ENCODE results near the gene VPS37B. TPM values are rescaled to one million over a fixed set of nuclear protein-coding genes. Genes with fewer than 3 reads are reported as not detected.
A peak's percentile ranks its signal among the peaks of the same experiment; 100 is the strongest.
"Not testable (repeated sequence)": the region's sequence is repeated elsewhere in the genome, so short reads cannot be mapped to it uniquely, and the experiment has no call there.

The VPS37B gene
- total and polyA plus RNA-seq, 4 experiments from 2014 or later, result 18.8 to 23.7 (median 22.2) TPM

GRCh38 chr12:122894193-122895121 is 1.5 kb downstream of the VPS37B start:
- H3K27ac Mint-ChIP-seq, result peak overlapping the region; percentile 93 to 100 (median 100)
- peaks cover 0 to 12% (median 0%) of the 10 kb centered on the region in 8 donors for H3K9me3 Mint-ChIP-seq
- H3K36me3 Mint-ChIP-seq, result peaks cover 5 to 19% of the 10 kb centered on the region in 2 donors
- no peaks in the 10 kb centered on the region for H3K27me3 ChIP-seq (ENCODE audit: insufficient read depth, low read length)
- DNase-seq, result no peak
- no peaks in the 10 kb centered on the region for H3K36me3 ChIP-seq (ENCODE audit: insufficient read depth, low read length)
- H3K4me3 ChIP-seq (ENCODE audit: low read length in 2 of 2), result peak overlapping the region; percentile 54 to 79
- H3K4me1 Mint-ChIP-seq, result peaks cover 62 to 95% (median 79%) of the 10 kb centered on the region in 4 donors
- ChIA-PET POLR2A (ENCODE audit: partially characterized antibody) (interaction anchor here (1.0 to 9.5 kb wide), 6 partner anchors 7 to 81 kb away, joined by 3 to 104 read pairs (median 41); partner anchors contain the start of genes ABCB9 and OGFOD2), CTCF (ENCODE audit: partially characterized antibody) (interaction anchor here (0.8 to 4.2 kb wide), 8 partner anchors 13 to 58 kb away, joined by 3 to 30 read pairs (median 3); no protein-coding TSS in a partner anchor)
- intact Hi-C loops (cut with micrococcal nuclease), result loop anchor here (1.0 to 10.0 kb wide), 4 partner anchors 7 to 470 kb away; partner anchors contain the start of gene SBNO1
- peaks cover 90% of the 10 kb centered on the region for H3K4me1 ChIP-seq (ENCODE audit: insufficient read depth, low read length)
- H3K27me3 Mint-ChIP-seq, result no peaks in the 10 kb centered on the region
- H3K27ac ChIP-seq (ENCODE audit: low read depth, low read length), result peak overlapping the region; percentile 86
- no peaks in the 10 kb centered on the region for H3K9me3 ChIP-seq (ENCODE audit: control insufficient read depth in 1 of 2, low read length in 2 of 2)
- peak overlapping the region; percentile 88 to 97 (median 92) for H3K4me3 Mint-ChIP-seq

GRCh38 chr12:122893208-122894153 is 2.4 kb downstream of the VPS37B start:
- Histone ChIP-seq H3K27me3 (ENCODE audit: insufficient read depth, low read length) (no peaks in the 10 kb centered on the region), H3K36me3 (ENCODE audit: insufficient read depth, low read length) (no peaks in the 10 kb centered on the region), H3K9me3 (ENCODE audit: control insufficient read depth in 1 of 2, low read length in 2 of 2) (no peaks in the 10 kb centered on the region), H3K27ac (ENCODE audit: low read depth, low read length) (no peak overlapping the region), H3K4me1 (ENCODE audit: insufficient read depth, low read length) (peaks cover 90% of the 10 kb centered on the region), H3K4me3 (ENCODE audit: low read length in 2 of 2) (peak overlapping the region in 1 of 2 donors; percentile 79)
- no peak for DNase-seq
- Mint-ChIP-seq H3K4me3 (peak overlapping the region; percentile 49 to 97 (median 90)), H3K27me3 (no peaks in the 10 kb centered on the region), H3K27ac (peak overlapping the region; percentile 29 to 100 (median 93)), H3K36me3 (peaks cover 5 to 19% of the 10 kb centered on the region in 2 donors), H3K9me3 (peaks cover 0 to 12% (median 0%) of the 10 kb centered on the region in 8 donors), H3K4me1 (peaks cover 62 to 95% (median 78%) of the 10 kb centered on the region in 4 donors)
- intact Hi-C loops (cut with micrococcal nuclease), result loop anchor here (2.0 to 10.0 kb wide), 2 partner anchors 15 to 471 kb away; partner anchors contain the start of gene SBNO1
- CTCF ChIA-PET (ENCODE audit: partially characterized antibody), result interaction anchor here (0.8 to 3.5 kb wide), 6 partner anchors 13 to 58 kb away, joined by 3 to 15 read pairs (median 3); no protein-coding TSS in a partner anchor
- POLR2A ChIA-PET (ENCODE audit: partially characterized antibody), result interaction anchor here (0.6 to 9.5 kb wide), 6 partner anchors 6 to 82 kb away, joined by 3 to 104 read pairs (median 41); partner anchors contain the start of gene OGFOD2

GRCh38 chr12:122892724-122893123 is 3.2 kb downstream of the VPS37B start:
- H3K4me3 Mint-ChIP-seq, result peak overlapping the region in 4 of 8 donors; percentile 49 to 66 (median 54)
- H3K27me3 Mint-ChIP-seq; CTCF ChIA-PET (ENCODE audit: partially characterized antibody); DNase-seq; H3K36me3 ChIP-seq (ENCODE audit: insufficient read depth, low read length); H3K9me3 ChIP-seq (ENCODE audit: control insufficient read depth in 1 of 2, low read length in 2 of 2); H3K27me3 ChIP-seq (ENCODE audit: insufficient read depth, low read length); H3K4me3 ChIP-seq (ENCODE audit: low read length in 2 of 2); H3K27ac ChIP-seq (ENCODE audit: low read depth, low read length): not testable (repeated sequence)
- H3K36me3 Mint-ChIP-seq, result peaks cover 5 to 19% of the 10 kb centered on the region in 2 donors
- H3K27ac Mint-ChIP-seq, result peak overlapping the region in 3 of 7 donors; percentile 12 to 93 (median 53)
- intact Hi-C loops (cut with micrococcal nuclease), result loop anchor here (10.0 kb wide), 1 partner anchor 472 kb away; the partner anchor contains the start of gene SBNO1
- peaks cover 91% of the 10 kb centered on the region for H3K4me1 ChIP-seq (ENCODE audit: insufficient read depth, low read length)
- POLR2A ChIA-PET (ENCODE audit: partially characterized antibody), result interaction anchor here (1.2 to 9.5 kb wide), 2 partner anchors 16 to 20 kb away, joined by 3 to 96 read pairs; no protein-coding TSS in a partner anchor
- H3K9me3 Mint-ChIP-seq, result peaks cover 0 to 12% (median 0%) of the 10 kb centered on the region in 8 donors
- peaks cover 63 to 95% (median 78%) of the 10 kb centered on the region in 4 donors for H3K4me1 Mint-ChIP-seq

- Mint-ChIP-seq H3K9me3 (peaks cover 0 to 12% (median 0%) of the 10 kb centered on the region in 8 donors), H3K36me3 (peaks cover 5 to 19% of the 10 kb centered on the region in 2 donors), H3K4me3 (peak overlapping the region in 4 of 8 donors; percentile 49 to 66 (median 54)), H3K4me1 (peaks cover 67 to 98% (median 83%) of the 10 kb centered on the region in 4 donors), H3K27ac (peak overlapping the region in 5 of 7 donors; percentile 12 to 93 (median 42)), H3K27me3 (no peaks in the 10 kb centered on the region)
- H3K27me3 ChIP-seq (ENCODE audit: insufficient read depth, low read length), result no peaks in the 10 kb centered on the region
- no peak overlapping the region for H3K4me3 ChIP-seq (ENCODE audit: low read length in 2 of 2)
- intact Hi-C loops (cut with micrococcal nuclease), result loop anchor here (10.0 kb wide), 1 partner anchor 473 kb away; the partner anchor contains the start of gene SBNO1
- no peak for DNase-seq
- H3K36me3 ChIP-seq (ENCODE audit: insufficient read depth, low read length), result no peaks in the 10 kb centered on the region
- H3K4me1 ChIP-seq (ENCODE audit: insufficient read depth, low read length), result peaks cover 91% of the 10 kb centered on the region
- CTCF ChIA-PET (ENCODE audit: partially characterized antibody), result interaction anchor here (0.5 to 1.4 kb wide), 3 partner anchors 8 to 62 kb away, joined by 3 to 4 read pairs (median 3); no protein-coding TSS in a partner anchor
- H3K9me3 ChIP-seq (ENCODE audit: control insufficient read depth in 1 of 2, low read length in 2 of 2), result no peaks in the 10 kb centered on the region
- POLR2A ChIA-PET (ENCODE audit: partially characterized antibody), result interaction anchor here (0.6 to 9.5 kb wide), 5 partner anchors 10 to 29 kb away, joined by 3 to 96 read pairs (median 3); no protein-coding TSS in a partner anchor
- H3K27ac ChIP-seq (ENCODE audit: low read depth, low read length), result no peak overlapping the region
Measured at GRCh38 chr12:122891661-122892525, 4.0 kb downstream of the VPS37B start.

- peaks cover 0 to 2% (median 0%) of the 10 kb centered on the region in 8 donors for H3K9me3 Mint-ChIP-seq
- H3K27ac ChIP-seq (ENCODE audit: low read depth, low read length), result no peak overlapping the region
- no peak overlapping the region for H3K4me3 ChIP-seq (ENCODE audit: low read length in 2 of 2)
- intact Hi-C loops (cut with micrococcal nuclease), result loop anchor here (10.0 kb wide), 1 partner anchor 475 kb away; the partner anchor contains the start of gene SBNO1
- peaks cover 88% of the 10 kb centered on the region for H3K4me1 ChIP-seq (ENCODE audit: insufficient read depth, low read length)
- peak overlapping the region in 7 of 8 donors; percentile 31 to 81 (median 60) for H3K4me3 Mint-ChIP-seq
- ChIA-PET CTCF (ENCODE audit: partially characterized antibody) (interaction anchor here (0.7 to 3.5 kb wide), 5 partner anchors 10 to 32 kb away, joined by 3 to 14 read pairs (median 8); no protein-coding TSS in a partner anchor), POLR2A (ENCODE audit: partially characterized antibody) (interaction anchor here (0.6 to 6.3 kb wide), 6 partner anchors 8 to 22 kb away, joined by 3 to 77 read pairs (median 14); partner anchors contain the start of gene VPS37B)
- H3K27me3 Mint-ChIP-seq, result no peaks in the 10 kb centered on the region
- peak overlapping the region; percentile 73 to 97 (median 93) for H3K27ac Mint-ChIP-seq
- DNase-seq, result no peak
- H3K36me3 Mint-ChIP-seq, result peaks cover 5 to 10% of the 10 kb centered on the region in 2 donors
- no peaks in the 10 kb centered on the region for H3K36me3 ChIP-seq (ENCODE audit: insufficient read depth, low read length)
- peaks cover 66 to 89% (median 78%) of the 10 kb centered on the region in 4 donors for H3K4me1 Mint-ChIP-seq
- H3K27me3 ChIP-seq (ENCODE audit: insufficient read depth, low read length), result no peaks in the 10 kb centered on the region
- H3K9me3 ChIP-seq (ENCODE audit: control insufficient read depth in 1 of 2, low read length in 2 of 2), result no peaks in the 10 kb centered on the region
Measured at GRCh38 chr12:122889761-122890520, 6.0 kb downstream of the VPS37B start.

Measured in CD4-positive, alpha-beta memory T cell (primary cell).